Naive thymus-derived CD8-positive, alpha-beta T cell (primary cell): ENCODE results near the gene TMEM239. TPM values are rescaled to one million over a fixed set of nuclear protein-coding genes. Genes with fewer than 3 reads are reported as not detected.
A peak's percentile ranks its signal among the peaks of the same experiment; 100 is the strongest.
"Not testable (repeated sequence)": the region's sequence is repeated elsewhere in the genome, so short reads cannot be mapped to it uniquely, and the experiment has no call there.

ENCODE experiments used
- ATAC-seq, 2 donors: fragments of 150-1000 bp; cut with Tn5 transposase in 1 of 2; sonication (Bioruptor Pico), chemical (Tn5 transposase) in 1 of 2; 1 replicate in 1 of 2; 2 replicates in 1 of 2; pipeline ENCODE4 v1.10.0; 2021; ENCODE audit warnings: mild to moderate bottlenecking in 2 of 2, moderate library complexity in 2 of 2
- POLR2A ChIA-PET: fragments of 350-600 bp; sonication (Branson Sonifier 250); formaldehyde crosslinking; loops from one replicate; lab custom pipeline; 2021; ENCODE audit warnings: antibody characterized with exemption; lab: Charles Lee
- DNase-seq, 10 donors: peaks; one replicate each; pipeline versions ENCODE4 v3.0.0 to v3.0.0-alpha.2; 2020 to 2022
- H3K27ac Mint-ChIP-seq, 10 donors: one replicate each; pipeline ENCODE4 v1.8.0; 2020 to 2022; ENCODE audit warnings: mild to moderate bottlenecking in 10 of 10, mixed read lengths in 10 of 10, moderate library complexity in 4 of 10, inconsistent platforms in 1 of 10
- H3K27me3 Mint-ChIP-seq, 5 donors: one replicate each; pipeline ENCODE4 v1.8.0; 2021 to 2022; ENCODE audit warnings: mixed read lengths in 5 of 5
- H3K36me3 Mint-ChIP-seq, 3 donors: one replicate each; pipeline ENCODE4 v1.8.0; 2020 to 2022; ENCODE audit warnings: mixed read lengths in 3 of 3, mild to moderate bottlenecking in 2 of 3, inconsistent platforms in 1 of 3
- H3K4me1 Mint-ChIP-seq, 4 donors: one replicate each; pipeline ENCODE4 v1.8.0; 2021 to 2022; ENCODE audit warnings: mixed read lengths in 4 of 4
- H3K4me3 Mint-ChIP-seq, 10 donors: one replicate each; pipeline ENCODE4 v1.8.0; 2020 to 2022; ENCODE audit warnings: mild to moderate bottlenecking in 10 of 10, mixed read lengths in 10 of 10, moderate library complexity in 6 of 10, inconsistent platforms in 1 of 10
- H3K9me3 Mint-ChIP-seq, 9 donors: one replicate each; pipeline ENCODE4 v1.8.0; 2020 to 2022; ENCODE audit warnings: mixed read lengths in 9 of 9, mild to moderate bottlenecking in 3 of 9, inconsistent platforms in 1 of 9, moderate library complexity in 1 of 9
- polyA plus RNA-seq, 3 donors: library from polyadenylated mRNA; unstranded; fragments of 300-500 nt; fragmentation: Illumina TruSeq; gene quantifications; one replicate each; pipeline ENCODE4 v1.2.3, GENCODE V29; 2021
- total RNA-seq, 8 experiments: library from RNA in 2 of 8; stranded (reverse) in 2 of 8; gene quantifications; one replicate each; pipeline ENCODE4 v1.2.3 and lab custom pipeline; 2021 to 2026

TMEM239 gene
- total and polyA plus RNA-seq, 5 experiments from 2014 or later = not detected

GRCh38 chr20:2816583-2817340 lies 598 bp downstream of the TMEM239 start:
- H3K9me3 Mint-ChIP-seq = peaks cover 0 to 14% (median 9%) of the 10 kb centered on the region in 9 donors
- ATAC-seq = peak in 1 of 2 donors; percentile 30
- H3K4me1 Mint-ChIP-seq = peaks cover 4 to 19% (median 18%) of the 10 kb centered on the region in 4 donors
- H3K27ac Mint-ChIP-seq = peak overlapping the region in 1 of 10 donors; percentile 31
- peak in 2 of 10 donors; percentile 33 to 36 for DNase-seq
- peaks cover 0 to 13% (median 10%) of the 10 kb centered on the region in 3 donors for H3K36me3 Mint-ChIP-seq
- POLR2A ChIA-PET = no interaction called here
- no peak overlapping the region for H3K4me3 Mint-ChIP-seq
- peaks cover 5 to 34% (median 28%) of the 10 kb centered on the region in 5 donors for H3K27me3 Mint-ChIP-seq

- peaks cover 0 to 7% (median 4%) of the 10 kb centered on the region in 3 donors for H3K36me3 Mint-ChIP-seq
- ATAC-seq (no peak), DNase-seq (no peak)
- peaks cover 6 to 28% (median 23%) of the 10 kb centered on the region in 5 donors for H3K27me3 Mint-ChIP-seq
- H3K9me3 Mint-ChIP-seq = peaks cover 0 to 11% (median 3%) of the 10 kb centered on the region in 9 donors
- POLR2A ChIA-PET = no interaction called here
- H3K27ac Mint-ChIP-seq = peak overlapping the region in 1 of 10 donors; percentile 5
- H3K4me1 Mint-ChIP-seq = peaks cover 9 to 24% (median 20%) of the 10 kb centered on the region in 4 donors
- H3K4me3 Mint-ChIP-seq = no peak overlapping the region
Measured at GRCh38 chr20:2817341-2817726, 1.2 kb downstream of the TMEM239 start.

GRCh38 chr20:2817891-2818595 lies 1.9 kb downstream of the TMEM239 start:
- ATAC-seq = no peak
- Mint-ChIP-seq H3K4me1 (peaks cover 9 to 24% (median 20%) of the 10 kb centered on the region in 4 donors), H3K27ac (no peak overlapping the region), H3K4me3 (no peak overlapping the region), H3K27me3 (peaks cover 4 to 22% (median 20%) of the 10 kb centered on the region in 5 donors), H3K36me3 (peaks cover 0 to 3% (median 3%) of the 10 kb centered on the region in 3 donors), H3K9me3 (peaks cover 0 to 7% (median 0%) of the 10 kb centered on the region in 9 donors)
- no peak for DNase-seq
- POLR2A ChIA-PET = no interaction called here

- H3K27ac Mint-ChIP-seq = no peak overlapping the region
- no peaks in the 10 kb centered on the region for H3K36me3 Mint-ChIP-seq
- H3K4me3 Mint-ChIP-seq = peak overlapping the region in 8 of 10 donors; percentile 11 to 79 (median 49)
- peaks cover 4 to 15% (median 13%) of the 10 kb centered on the region in 5 donors for H3K27me3 Mint-ChIP-seq
- POLR2A ChIA-PET = interaction anchor here (0.7 to 2.6 kb wide), 3 partner anchors 13 to 76 kb away, joined by 4 to 13 read pairs (median 6); partner anchors contain the start of genes PCED1A and VPS16
- peaks cover 9 to 24% (median 20%) of the 10 kb centered on the region in 4 donors for H3K4me1 Mint-ChIP-seq
- no peaks in the 10 kb centered on the region for H3K9me3 Mint-ChIP-seq
- ATAC-seq (no peak), DNase-seq (no peak)
Measured at GRCh38 chr20:2820084-2820895, 4.1 kb downstream of the TMEM239 start.

- POLR2A ChIA-PET = interaction anchor here (0.8 to 2.6 kb wide), 4 partner anchors 12 to 80 kb away, joined by 3 to 13 read pairs (median 4); partner anchors contain the start of genes PCED1A and VPS16
- peak overlapping the region in 6 of 10 donors; percentile 22 to 79 (median 60) for H3K27ac Mint-ChIP-seq
- no peaks in the 10 kb centered on the region for H3K36me3 Mint-ChIP-seq
- H3K27me3 Mint-ChIP-seq = peaks cover 7 to 18% (median 15%) of the 10 kb centered on the region in 5 donors
- DNase-seq (peak in 1 of 10 donors; percentile 18), ATAC-seq (peak; percentile 2 to 42)
- H3K4me3 Mint-ChIP-seq = peak overlapping the region; percentile 52 to 84 (median 76)
- no peaks in the 10 kb centered on the region for H3K9me3 Mint-ChIP-seq
- H3K4me1 Mint-ChIP-seq = peaks cover 15 to 30% (median 25%) of the 10 kb centered on the region in 4 donors
Measured at GRCh38 chr20:2820896-2821869, 5.0 kb downstream of the TMEM239 start.

- ATAC-seq = peak; percentile 88 to 96
- Mint-ChIP-seq H3K36me3 (no peaks in the 10 kb centered on the region), H3K9me3 (no peaks in the 10 kb centered on the region), H3K4me1 (peaks cover 19 to 39% (median 29%) of the 10 kb centered on the region in 4 donors), H3K4me3 (peak overlapping the region in 8 of 10 donors; percentile 50 to 84 (median 78)), H3K27ac (peak overlapping the region in 2 of 10 donors; percentile 22 to 51), H3K27me3 (peaks cover 10 to 20% (median 15%) of the 10 kb centered on the region in 5 donors)
- DNase-seq = peak in 7 of 10 donors; percentile 42 to 76 (median 62)
- POLR2A ChIA-PET = interaction anchor here (1.2 to 2.6 kb wide), 3 partner anchors 12 to 81 kb away, joined by 3 to 13 read pairs (median 6); partner anchors contain the start of genes PCED1A and VPS16
Measured at GRCh38 chr20:2822073-2822472, 5.9 kb downstream of the TMEM239 start.

GRCh38 chr20:2825761-2826160 lies 9.6 kb downstream of the TMEM239 start:
- DNase-seq (peak in 3 of 10 donors; percentile 21 to 37 (median 33)), ATAC-seq (peak; percentile 36 to 51)
- Mint-ChIP-seq H3K4me3 (peak overlapping the region; percentile 22 to 82 (median 71)), H3K4me1 (peaks cover 7 to 28% (median 24%) of the 10 kb centered on the region in 4 donors), H3K27me3 (peaks cover under 1 to 16% (median 11%) of the 10 kb centered on the region in 5 donors), H3K36me3 (no peaks in the 10 kb centered on the region), H3K27ac (peak overlapping the region in 5 of 10 donors; percentile 21 to 46 (median 31)), H3K9me3 (no peaks in the 10 kb centered on the region)
- POLR2A ChIA-PET = interaction anchor here (1.2 kb wide), 1 partner anchor 43 kb away, joined by 4 read pairs; no protein-coding TSS in a partner anchor

- peaks cover 0 to 13% (median 8%) of the 10 kb centered on the region in 5 donors for H3K27me3 Mint-ChIP-seq
- H3K27ac Mint-ChIP-seq = no peak overlapping the region
- no peak for DNase-seq
- peaks cover 5 to 23% (median 21%) of the 10 kb centered on the region in 4 donors for H3K4me1 Mint-ChIP-seq
- H3K36me3 Mint-ChIP-seq = no peaks in the 10 kb centered on the region
- POLR2A ChIA-PET = interaction anchor here (0.7 to 1.2 kb wide), 2 partner anchors 42 to 226 kb away, joined by 3 to 4 read pairs; no protein-coding TSS in a partner anchor
- no peak for ATAC-seq
- H3K4me3 Mint-ChIP-seq = peak overlapping the region in 6 of 10 donors; percentile 24 to 81 (median 46)
- H3K9me3 Mint-ChIP-seq = no peaks in the 10 kb centered on the region
Measured at GRCh38 chr20:2826655-2827054, 10.5 kb downstream of the TMEM239 start.

GRCh38 chr20:2829376-2829775 lies 13.2 kb downstream of the TMEM239 start:
- H3K27me3 Mint-ChIP-seq = peaks cover 0 to 12% (median 6%) of the 10 kb centered on the region in 5 donors

GRCh38 chr20:2831206-2831605 lies 15.0 kb downstream of the TMEM239 start:
- Mint-ChIP-seq H3K36me3 (peaks cover 0 to 15% (median 5%) of the 10 kb centered on the region in 3 donors), H3K4me1 (peaks cover 7 to 17% (median 9%) of the 10 kb centered on the region in 4 donors)
- ATAC-seq, DNase-seq, H3K4me3 Mint-ChIP-seq, H3K9me3 Mint-ChIP-seq, H3K27ac Mint-ChIP-seq, H3K27me3 Mint-ChIP-seq: not testable (repeated sequence)
- POLR2A ChIA-PET = interaction anchor here (0.6 to 1.1 kb wide), 4 partner anchors 9 to 179 kb away, joined by 4 to 5 read pairs (median 4); partner anchors contain the start of genes NOP56, PCED1A and VPS16

More at GRCh38 chr20:2829376-2829775, 13.2 kb downstream of the TMEM239 start:
- Mint-ChIP-seq H3K36me3 (peaks cover 0 to 4% (median 0%) of the 10 kb centered on the region in 3 donors), H3K9me3 (no peaks in the 10 kb centered on the region), H3K27ac (no peak overlapping the region), H3K4me1 (peaks cover 7 to 23% (median 16%) of the 10 kb centered on the region in 4 donors), H3K4me3 (no peak overlapping the region)
- ATAC-seq (no peak), DNase-seq (no peak)
- POLR2A ChIA-PET = no interaction called here
